HCT116 (cell line): ENCODE measurements around the gene MRPL37. TPM values are rescaled to one million over a fixed set of nuclear protein-coding genes. Genes with fewer than 3 reads are reported as not detected.

Source experiments
- ATAC-seq: fragments of 200-7000 bp; cut with Tn5 transposase; 2 replicates; pipeline ENCODE4 v1.9.1; 2020; ENCODE audit warnings: mild to moderate bottlenecking, moderate library complexity
- BruUV-seq: library from RNA; stranded (reverse); fragments of 400-500 nt; replicated peaks from 2 replicates; lab custom pipeline; 2021; lab: Mats Ljungman, UMichigan
- CTCF ChIA-PET: fragments of 300-600 bp; sonication (Branson Sonifier 250); formaldehyde crosslinking; loops from one replicate; lab custom pipeline; 2021; ENCODE audit warnings: antibody characterized with exemption; lab: Charles Lee
- POLR2A ChIA-PET: fragments of 300-600, 350-600 bp; sonication (Branson Sonifier 250); formaldehyde crosslinking; loops from one replicate; lab custom pipeline; 2021; ENCODE audit warnings: antibody characterized with exemption; lab: Charles Lee
- RAD21 ChIA-PET, 2 experiments: fragments of 300-600 bp; sonication (Branson Sonifier 250); formaldehyde crosslinking; loops; one replicate each; lab custom pipeline; 2023; ENCODE audit warnings: low total read pairs in 2 of 2; ENCODE audit not compliant: uncharacterized antibody in 2 of 2, unreplicated experiment in 2 of 2, low non-redundant PET in 1 of 2; lab: Charles Lee
- DNase-seq: peaks from one replicate; pipeline ENCODE4 v3.0.0-alpha.2; 2010; ENCODE audit warnings: low read depth, low spot score
- H2AFZ ChIP-seq: fragments of 200-600 bp; shearing (Covaris generic), sonication (generic); 2 replicates; pipeline ENCODE4 v1.6.1; 2017; ENCODE audit warnings: low read depth, mixed run types, mixed read lengths, antibody characterized with exemption, low read length; ENCODE audit not compliant: poor library complexity, severe bottlenecking
- H3K27ac ChIP-seq: 2 replicates; pipeline ENCODE4 v1.5.1; 2012; ENCODE audit warnings: low read depth, low read length
- H3K27me3 ChIP-seq: fragments of 200-600 bp; sonication (generic); 2 replicates; pipeline ENCODE4 v1.6.1; 2016; ENCODE audit warnings: mixed run types, low read length, mixed read lengths; ENCODE audit not compliant: insufficient read depth
- H3K36me3 ChIP-seq, 2 experiments: fragments of 200-500 bp in 1 of 2; fragments of 200-600 bp in 1 of 2; sonication (Bioruptor generic) in 1 of 2; sonication (generic) in 1 of 2; 2 replicates each; pipeline versions ENCODE4 v1.5.1 to v1.6.1; 2014 to 2016; ENCODE audit warnings: low read length in 2 of 2, inconsistent platforms in 1 of 2, mixed read lengths in 1 of 2, mixed run types in 1 of 2; ENCODE audit not compliant: insufficient read depth in 2 of 2, control insufficient read depth in 1 of 2
- H3K4me1 ChIP-seq, 2 experiments: fragments of 200-600 bp in 1 of 2; sonication (generic) in 1 of 2; 2 replicates each; pipeline versions ENCODE4 v1.5.1 to v1.6.1; 2012 to 2017; ENCODE audit warnings: low read length in 2 of 2, inconsistent platforms in 1 of 2, mild to moderate bottlenecking in 1 of 2, mixed read lengths in 1 of 2, mixed run types in 1 of 2, moderate library complexity in 1 of 2; ENCODE audit not compliant: insufficient read depth in 2 of 2, control insufficient read depth in 1 of 2
- H3K4me2 ChIP-seq: fragments of 200-600 bp; sonication (generic); 2 replicates; pipeline ENCODE4 v1.6.1; 2017; ENCODE audit warnings: mixed run types, low read length, mixed read lengths
- H3K4me3 ChIP-seq, 2 experiments: fragments of 200-600 bp in 1 of 2; sonication (generic) in 1 of 2; replicated peaks in 1 of 2; 2 replicates each; pipeline ENCODE4 v1.5.1; 2011 to 2016; ENCODE audit warnings: low read length in 2 of 2, control low read depth in 1 of 2, low read depth in 1 of 2, mild to moderate bottlenecking in 1 of 2, mixed read lengths in 1 of 2, mixed run types in 1 of 2
- H3K79me2 ChIP-seq: fragments of 200-600 bp; sonication (generic); 2 replicates; pipeline ENCODE4 v1.6.1; 2017; ENCODE audit warnings: mild to moderate bottlenecking, mixed run types, low read length, moderate library complexity, mixed read lengths; ENCODE audit not compliant: insufficient read depth
- H3K9ac ChIP-seq: fragments of 200-600 bp; sonication (generic); 2 replicates; pipeline ENCODE4 v1.6.1; 2016; ENCODE audit warnings: low read length, mixed read lengths
- H3K9me2 ChIP-seq: fragments of 200-600 bp; sonication (generic), shearing (Covaris generic); 2 replicates; pipeline ENCODE4 v1.6.1; 2017; ENCODE audit warnings: mixed run types, mild to moderate bottlenecking, moderate library complexity; ENCODE audit not compliant: insufficient read depth
- H3K9me3 ChIP-seq, 2 experiments: fragments of 200-500 bp in 1 of 2; fragments of 200-600 bp in 1 of 2; sonication (Bioruptor generic) in 1 of 2; sonication (generic) in 1 of 2; 2 replicates each; pipeline ENCODE4 v1.6.1; 2014 to 2017; ENCODE audit warnings: low read length in 2 of 2, mixed read lengths in 2 of 2, inconsistent platforms in 1 of 2, low read depth in 1 of 2, mild to moderate bottlenecking in 1 of 2, mixed run types in 1 of 2, moderate library complexity in 1 of 2; ENCODE audit not compliant: control insufficient read depth in 1 of 2, insufficient read depth in 1 of 2
- H4K20me1 ChIP-seq: fragments of 200-600 bp; sonication (generic), shearing (Covaris generic); 2 replicates; pipeline ENCODE4 v1.6.1; 2017; ENCODE audit warnings: mixed run types, mild to moderate bottlenecking, moderate library complexity; ENCODE audit not compliant: insufficient read depth
- ATF3 ChIP-seq: IDR thresholded peaks from 2 replicates; pipeline ENCODE4 v1.6.1; 2012
- CBX3 ChIP-seq: IDR thresholded peaks from 2 replicates; pipeline ENCODE4 v1.6.1; 2012; ENCODE audit warnings: low read depth
- CEBPB ChIP-seq: IDR thresholded peaks from 2 replicates; pipeline ENCODE4 v1.6.1; 2012; ENCODE audit warnings: low read depth
- CTCF ChIP-seq, 3 experiments: fragments of 200-600 bp in 1 of 3; sonication (generic) in 1 of 3; IDR thresholded peaks in 2 of 3; conservative IDR thresholded peaks in 1 of 3; 2 replicates each; pipeline ENCODE4 v1.5.1; 2012 to 2017; ENCODE audit warnings: low read depth in 2 of 3, low read length in 2 of 3, antibody characterized with exemption in 1 of 3, borderline replicate concordance in 1 of 3, control low read depth in 1 of 3, mild to moderate bottlenecking in 1 of 3, mixed read lengths in 1 of 3, mixed run types in 1 of 3, moderate library complexity in 1 of 3; ENCODE audit not compliant: insufficient read depth in 1 of 3
- EGR1 ChIP-seq: IDR thresholded peaks from 2 replicates; pipeline ENCODE4 v1.6.1; 2012; ENCODE audit warnings: low read depth
- EZH2 ChIP-seq: fragments of 200-600 bp; sonication (generic); IDR thresholded peaks from 2 replicates; pipeline ENCODE4 v1.6.1; 2017; ENCODE audit warnings: antibody characterized with exemption, mixed run types
- EZH2phosphoT487 ChIP-seq: fragments of 200-600 bp; IDR thresholded peaks from 2 replicates; pipeline ENCODE4 v1.6.1; 2018; ENCODE audit warnings: antibody characterized with exemption, borderline replicate concordance
- POLR2A ChIP-seq: IDR thresholded peaks from 2 replicates; pipeline ENCODE4 v1.7.0; 2011; ENCODE audit warnings: borderline replicate concordance; ENCODE audit not compliant: insufficient read depth, insufficient read length; ENCODE audit errors: extremely low read depth
- POLR2AphosphoS5 ChIP-seq: IDR thresholded peaks from 2 replicates; pipeline ENCODE4 v1.6.1; 2011; ENCODE audit warnings: mild to moderate bottlenecking, low read depth, low read length, moderate library complexity
- REST ChIP-seq: IDR thresholded peaks from 2 replicates; pipeline ENCODE4 v1.6.1; 2012; ENCODE audit warnings: low read depth
- SIN3A ChIP-seq: IDR thresholded peaks from 2 replicates; pipeline ENCODE4 v1.6.1; 2012; ENCODE audit warnings: low read depth
- SRF ChIP-seq: IDR thresholded peaks from 2 replicates; pipeline ENCODE4 v1.6.1; 2012; ENCODE audit warnings: low read depth
- TCF7L2 ChIP-seq: IDR thresholded peaks from 2 replicates; pipeline ENCODE4 v1.7.0; 2011; ENCODE audit warnings: borderline replicate concordance, inconsistent platforms; ENCODE audit not compliant: insufficient read depth, insufficient read length; ENCODE audit errors: extremely low read depth
- YY1 ChIP-seq: IDR thresholded peaks from 2 replicates; pipeline ENCODE4 v1.6.1; 2011; ENCODE audit warnings: low read length, low read depth, moderate library complexity, mild to moderate bottlenecking; ENCODE audit not compliant: insufficient replicate concordance; ENCODE audit errors: extremely low read depth
- intact Hi-C: fragments of 100-400 bp; cut with micrococcal nuclease; formaldehyde crosslinking; loops from 2 replicates; pipeline ENCODE4 v1.10.0; 2022
- total RNA-seq: library from RNA; stranded (reverse); gene quantifications from one replicate; pipeline ENCODE4 v1.2.1, GENCODE V29; 2021; ENCODE audit not compliant: unreplicated experiment

The MRPL37 gene
- total RNA-seq, 1 experiment from 2014 or later = 132 TPM

GRCh38 chr1:54163051-54163450 lies 36.9 kb upstream of the MRPL37 start (continued):
- no peak for TF ChIP-seq EZH2phosphoT487
- no peak for TF ChIP-seq REST
- TF ChIP-seq CBX3 = no peak
- TF ChIP-seq SRF = no peak
- no peak for TF ChIP-seq SIN3A

GRCh38 chr1:54163573-54163972 lies 36.4 kb upstream of the MRPL37 start:
- BruUV-seq = no TSS peak
- Histone ChIP-seq H3K36me3 (no peaks in the 10 kb centered on the region), H4K20me1 (no peaks in the 10 kb centered on the region), H2AFZ (no peak overlapping the region), H3K4me2 (no peak overlapping the region), H3K27me3 (no peaks in the 10 kb centered on the region), H3K9me2 (no peaks in the 10 kb centered on the region), H3K4me3 (no peak overlapping the region), H3K9ac (no peak overlapping the region), H3K9me3 (no peaks in the 10 kb centered on the region), H3K4me1 (peaks cover 7 to 31% of the 10 kb centered on the region in 2 experiments), H3K79me2 (no peaks in the 10 kb centered on the region), H3K27ac (no peak overlapping the region)
- ATAC-seq = no peak
- RAD21 ChIA-PET = no interaction called here
- intact Hi-C loops = no loop called here
- POLR2A ChIA-PET = interaction anchor here (1.5 kb wide), 1 partner anchor 18 kb away, joined by 4 read pairs; no protein-coding TSS in a partner anchor
- CTCF ChIA-PET = no interaction called here
- DNase-seq = no peak
- TF ChIP-seq CTCF (IDR thresholded peaks at IDR 0.05 in 2 of 3, conservative IDR thresholded peaks at IDR 0.05 in 1 of 3; ENCODE audit: borderline replicate concordance in 1 of 3, insufficient read depth in 1 of 3, low read depth in 2 of 3, low read length in 2 of 3) = no peak
- TF ChIP-seq REST = no peak
- no peak for TF ChIP-seq SIN3A
- no peak for TF ChIP-seq YY1
- TF ChIP-seq ATF3 = no peak
- no peak for TF ChIP-seq CBX3
- TF ChIP-seq EGR1 = no peak
- TF ChIP-seq SRF = no peak
- TF ChIP-seq EZH2 = no peak
- no peak for TF ChIP-seq POLR2AphosphoS5
- no peak for TF ChIP-seq TCF7L2
- TF ChIP-seq POLR2A = no peak
- no peak for TF ChIP-seq CEBPB
- no peak for TF ChIP-seq EZH2phosphoT487
- TF ChIP-seq, all 23 proteins: peak for 0
